Activated T-cell treated with anti-CD3 and anti-CD28 coated beads, Interleukin-2, amount 50 U/mL, for 4 hours (primary cell): Measurements from ENCODE around the gene CLCA4. TPM values are rescaled to one million over a fixed set of nuclear protein-coding genes. Genes with fewer than 3 reads are reported as not detected.

Source experiments
- ATAC-seq, 2 donors: fragments of 200-7000 bp; cut with Tn5 transposase; one replicate each; pipeline ENCODE4 v1.10.0; 2021
- DNase-seq: peaks from one replicate; pipeline ENCODE4 v3.0.0-alpha.2; 2020
- H3K27me3 Mint-ChIP-seq: one replicate; pipeline ENCODE4 v1.8.0; 2021; ENCODE audit warnings: low read depth, mixed read lengths
- H3K36me3 Mint-ChIP-seq: one replicate; pipeline ENCODE4 v1.8.0; 2022; ENCODE audit warnings: mixed read lengths; ENCODE audit not compliant: insufficient read depth
- H3K4me1 Mint-ChIP-seq: one replicate; pipeline ENCODE4 v1.8.0; 2021; ENCODE audit warnings: low read depth, mixed read lengths
- H3K4me3 Mint-ChIP-seq: one replicate; pipeline ENCODE4 v1.8.0; 2021; ENCODE audit warnings: mild to moderate bottlenecking, moderate library complexity, mixed read lengths
- H3K9me3 Mint-ChIP-seq: one replicate; pipeline ENCODE4 v1.8.0; 2021; ENCODE audit warnings: mixed read lengths
- total RNA-seq, 3 donors: library from RNA; stranded (reverse); gene quantifications; one replicate each; pipeline ENCODE4 v1.2.1, GENCODE V29; 2021

Gene CLCA4
- total RNA-seq, 3 donors from 2014 or later = 0.05 TPM; not detected in 2

- no peak for DNase-seq
- no peaks in the 10 kb centered on the region for H3K27me3 Mint-ChIP-seq
- no peaks in the 10 kb centered on the region for H3K9me3 Mint-ChIP-seq
- no peak overlapping the region for H3K4me3 Mint-ChIP-seq
- ATAC-seq = no peak
- no peaks in the 10 kb centered on the region for H3K36me3 Mint-ChIP-seq
- no peaks in the 10 kb centered on the region for H3K4me1 Mint-ChIP-seq
These were observed 30.5 kb upstream of the CLCA4 start for GRCh38 chr1:86516335-86516734.

- H3K9me3 Mint-ChIP-seq = no peaks in the 10 kb centered on the region
These were observed 29.5 kb upstream of the CLCA4 start for GRCh38 chr1:86517336-86517735.

GRCh38 chr1:86520789-86521521, 25.9 kb upstream of the CLCA4 start:
- no peaks in the 10 kb centered on the region for H3K9me3 Mint-ChIP-seq
- ATAC-seq = no peak
- H3K4me1 Mint-ChIP-seq = no peaks in the 10 kb centered on the region
- no peaks in the 10 kb centered on the region for H3K36me3 Mint-ChIP-seq
- no peaks in the 10 kb centered on the region for H3K27me3 Mint-ChIP-seq
- DNase-seq = no peak
- no peak overlapping the region for H3K4me3 Mint-ChIP-seq

More at GRCh38 chr1:86517336-86517735, 29.5 kb upstream of the CLCA4 start:
- H3K4me3 Mint-ChIP-seq = no peak overlapping the region
- ATAC-seq = no peak
- no peaks in the 10 kb centered on the region for H3K27me3 Mint-ChIP-seq
- no peaks in the 10 kb centered on the region for H3K36me3 Mint-ChIP-seq
- H3K4me1 Mint-ChIP-seq = no peaks in the 10 kb centered on the region
- no peak for DNase-seq

GRCh38 chr1:86521522-86521891, 25.4 kb upstream of the CLCA4 start:
- Mint-ChIP-seq H3K4me3 (no peak overlapping the region), H3K27me3 (no peaks in the 10 kb centered on the region), H3K4me1 (no peaks in the 10 kb centered on the region), H3K9me3 (no peaks in the 10 kb centered on the region), H3K36me3 (no peaks in the 10 kb centered on the region)
- ATAC-seq = no peak
- DNase-seq = no peak

GRCh38 chr1:86522240-86522639, 24.6 kb upstream of the CLCA4 start:
- no peak overlapping the region for H3K4me3 Mint-ChIP-seq
- H3K36me3 Mint-ChIP-seq = no peaks in the 10 kb centered on the region
- DNase-seq (no peak), ATAC-seq (no peak)
- no peaks in the 10 kb centered on the region for H3K9me3 Mint-ChIP-seq
- H3K27me3 Mint-ChIP-seq = no peaks in the 10 kb centered on the region
- H3K4me1 Mint-ChIP-seq = no peaks in the 10 kb centered on the region

- no peak for ATAC-seq
- no peaks in the 10 kb centered on the region for H3K36me3 Mint-ChIP-seq
- no peaks in the 10 kb centered on the region for H3K27me3 Mint-ChIP-seq
- no peak overlapping the region for H3K4me3 Mint-ChIP-seq
- no peak for DNase-seq
- no peaks in the 10 kb centered on the region for H3K9me3 Mint-ChIP-seq
- no peaks in the 10 kb centered on the region for H3K4me1 Mint-ChIP-seq
These were observed 23.1 kb upstream of the CLCA4 start for GRCh38 chr1:86523670-86524354.

- Mint-ChIP-seq H3K27me3 (peaks cover 3% of the 10 kb centered on the region), H3K4me1 (no peaks in the 10 kb centered on the region), H3K4me3 (no peak overlapping the region), H3K36me3 (no peaks in the 10 kb centered on the region), H3K9me3 (no peaks in the 10 kb centered on the region)
- ATAC-seq (no peak), DNase-seq (no peak)
These were observed 19.6 kb upstream of the CLCA4 start for GRCh38 chr1:86527306-86527705.

GRCh38 chr1:86530211-86530845, 16.6 kb upstream of the CLCA4 start:
- ATAC-seq (no peak), DNase-seq (no peak)
- Mint-ChIP-seq H3K27me3 (peaks cover 3% of the 10 kb centered on the region), H3K36me3 (no peaks in the 10 kb centered on the region), H3K4me3 (no peak overlapping the region), H3K4me1 (no peaks in the 10 kb centered on the region), H3K9me3 (no peaks in the 10 kb centered on the region)

GRCh38 chr1:86537928-86538695, 8.8 kb upstream of the CLCA4 start:
- no peak for ATAC-seq
- no peak for DNase-seq
- no peaks in the 10 kb centered on the region for H3K36me3 Mint-ChIP-seq
- H3K4me3 Mint-ChIP-seq = no peak overlapping the region
- no peaks in the 10 kb centered on the region for H3K4me1 Mint-ChIP-seq
- no peaks in the 10 kb centered on the region for H3K9me3 Mint-ChIP-seq
- H3K27me3 Mint-ChIP-seq = peaks cover 10% of the 10 kb centered on the region

GRCh38 chr1:86538775-86539174, 8.1 kb upstream of the CLCA4 start:
- H3K4me1 Mint-ChIP-seq = no peaks in the 10 kb centered on the region
- DNase-seq (no peak), ATAC-seq (no peak)
- no peaks in the 10 kb centered on the region for H3K9me3 Mint-ChIP-seq
- H3K27me3 Mint-ChIP-seq = peaks cover 10% of the 10 kb centered on the region
- H3K36me3 Mint-ChIP-seq = no peaks in the 10 kb centered on the region
- H3K4me3 Mint-ChIP-seq = no peak overlapping the region

- no peaks in the 10 kb centered on the region for H3K9me3 Mint-ChIP-seq
- H3K4me1 Mint-ChIP-seq = no peaks in the 10 kb centered on the region
- H3K4me3 Mint-ChIP-seq = no peak overlapping the region
- peaks cover 14% of the 10 kb centered on the region for H3K27me3 Mint-ChIP-seq
- DNase-seq (no peak), ATAC-seq (no peak)
- H3K36me3 Mint-ChIP-seq = no peaks in the 10 kb centered on the region
These were observed 5.0 kb upstream of the CLCA4 start for GRCh38 chr1:86541859-86542258.

GRCh38 chr1:86542631-86543030, 4.2 kb upstream of the CLCA4 start:
- Mint-ChIP-seq H3K4me1 (no peaks in the 10 kb centered on the region), H3K4me3 (no peak overlapping the region), H3K9me3 (no peaks in the 10 kb centered on the region), H3K27me3 (peaks cover 14% of the 10 kb centered on the region), H3K36me3 (no peaks in the 10 kb centered on the region)
- no peak for ATAC-seq
- DNase-seq = no peak

- Mint-ChIP-seq H3K4me3 (no peak overlapping the region), H3K27me3 (peaks cover 7% of the 10 kb centered on the region), H3K36me3 (no peaks in the 10 kb centered on the region), H3K4me1 (no peaks in the 10 kb centered on the region), H3K9me3 (no peaks in the 10 kb centered on the region)
- no peak for DNase-seq
- no peak for ATAC-seq
These were observed 2.0 kb downstream of the CLCA4 start for GRCh38 chr1:86548839-86549238.

- ATAC-seq (no peak), DNase-seq (no peak)
- Mint-ChIP-seq H3K9me3 (no peaks in the 10 kb centered on the region), H3K36me3 (no peaks in the 10 kb centered on the region), H3K4me3 (no peak overlapping the region), H3K4me1 (no peaks in the 10 kb centered on the region), H3K27me3 (no peaks in the 10 kb centered on the region)
These were observed 4.4 kb downstream of the CLCA4 start for GRCh38 chr1:86551305-86551704.
